ENCODE measurements around the gene CYP2S1.
"Not testable (repeated sequence)": the region's sequence is repeated elsewhere in the genome, so short reads cannot be mapped to it uniquely, and the experiment has no call there.

CYP2S1 gene

GRCh38 chr19:41204338-41204737 is 11.3 kb downstream of the CYP2S1 start:
- DNase-seq: peak; percentile 76
- H3K27me3 ChIP-seq (replicated peaks); H3K36me3 ChIP-seq (replicated peaks); H3K27ac ChIP-seq; H3K4me3 ChIP-seq (ENCODE audit: low read depth, low read length); in situ Hi-C loops (cut with HindIII; ENCODE audit: low pct_ligation_motif_present, low sequenced_read_pairs): not testable (repeated sequence)
- peak; percentile 97 for TF ChIP-seq CTCF (IDR thresholded peaks at IDR 0.05; ENCODE audit: low read depth, low read length, missing control alignments)

- DNase-seq: no peak
- TF ChIP-seq CTCF (IDR thresholded peaks at IDR 0.05; ENCODE audit: low read depth, low read length, missing control alignments): peak; percentile 7
- Histone ChIP-seq H3K27me3 (replicated peaks) (no peaks in the 10 kb centered on the region), H3K4me3 (ENCODE audit: low read depth, low read length) (no peak overlapping the region), H3K36me3 (replicated peaks) (no peaks in the 10 kb centered on the region), H3K27ac (no peak overlapping the region)
- in situ Hi-C loops (cut with HindIII; ENCODE audit: low pct_ligation_motif_present, low sequenced_read_pairs): no loop called here
These were observed 13.0 kb downstream of the CYP2S1 start for GRCh38 chr19:41205995-41206394.

GRCh38 chr19:41206456-41206855 is 13.4 kb downstream of the CYP2S1 start:
- Histone ChIP-seq H3K4me3 (ENCODE audit: low read depth, low read length) (no peak overlapping the region), H3K27me3 (replicated peaks) (no peaks in the 10 kb centered on the region), H3K27ac (no peak overlapping the region), H3K36me3 (replicated peaks) (no peaks in the 10 kb centered on the region)
- no peak for DNase-seq
- no peak for TF ChIP-seq CTCF (IDR thresholded peaks at IDR 0.05; ENCODE audit: low read depth, low read length, missing control alignments)
- in situ Hi-C loops (cut with HindIII; ENCODE audit: low pct_ligation_motif_present, low sequenced_read_pairs): no loop called here

- no peak overlapping the region for H3K4me3 ChIP-seq (ENCODE audit: low read depth, low read length)
- TF ChIP-seq CTCF (IDR thresholded peaks at IDR 0.05; ENCODE audit: low read depth, low read length, missing control alignments): no peak
- no peaks in the 10 kb centered on the region for H3K36me3 ChIP-seq (replicated peaks)
- no peak for DNase-seq
- H3K27me3 ChIP-seq (replicated peaks): no peaks in the 10 kb centered on the region
- H3K27ac ChIP-seq: no peak overlapping the region
- in situ Hi-C loops (cut with HindIII; ENCODE audit: low pct_ligation_motif_present, low sequenced_read_pairs): no loop called here
These were observed 14.1 kb downstream of the CYP2S1 start for GRCh38 chr19:41206926-41207750.

GRCh38 chr19:41214161-41214560 is 21.1 kb downstream of the CYP2S1 start:
- Histone ChIP-seq H3K36me3 (replicated peaks) (no peaks in the 10 kb centered on the region), H3K27me3 (replicated peaks) (no peaks in the 10 kb centered on the region), H3K4me3 (ENCODE audit: low read depth, low read length) (no peak overlapping the region), H3K27ac (no peak overlapping the region)
- DNase-seq: no peak
- TF ChIP-seq CTCF (IDR thresholded peaks at IDR 0.05; ENCODE audit: low read depth, low read length, missing control alignments): no peak
- in situ Hi-C loops (cut with HindIII; ENCODE audit: low pct_ligation_motif_present, low sequenced_read_pairs): no loop called here

- no peak for TF ChIP-seq CTCF (IDR thresholded peaks at IDR 0.05; ENCODE audit: low read depth, low read length, missing control alignments)
- Histone ChIP-seq H3K27ac (no peak overlapping the region), H3K27me3 (replicated peaks) (no peaks in the 10 kb centered on the region), H3K36me3 (replicated peaks) (peaks cover 19% of the 10 kb centered on the region), H3K4me3 (ENCODE audit: low read depth, low read length) (no peak overlapping the region)
- no peak for DNase-seq
- in situ Hi-C loops (cut with HindIII; ENCODE audit: low pct_ligation_motif_present, low sequenced_read_pairs): no loop called here
These were observed 24.7 kb downstream of the CYP2S1 start for GRCh38 chr19:41217741-41218140.
